Peyer's patch (tissue), 4 donors: ENCODE measurements around the gene AKTIP.

Experiments used
- CTCF ChIP-seq, 6 experiments: fragments of 450-650 bp in 4 of 6; fragments of 200-600 bp in 2 of 6; sonication (generic) in 1 of 6; IDR thresholded peaks; one replicate each; pipeline ENCODE4 v1.5.1; 2017 to 2019; ENCODE audit warnings: antibody characterized with exemption in 6 of 6, mild to moderate bottlenecking in 3 of 6, moderate library complexity in 1 of 6
- POLR2A ChIP-seq, 2 donors: fragments of 450-650 bp; IDR thresholded peaks; one replicate each; pipeline ENCODE4 v1.5.1; 2017; ENCODE audit warnings: antibody characterized with exemption in 2 of 2, mild to moderate bottlenecking in 2 of 2, moderate library complexity in 2 of 2

GRCh38 chr16:53515811-53516210, 12.8 kb upstream of the AKTIP start:
- TF ChIP-seq POLR2A (IDR thresholded peaks at IDR 0.05) (no peak), CTCF (IDR thresholded peaks at IDR 0.05) (no peak)
